ENCODE measurements around the gene B3GAT1.

B3GAT1 gene

DNA sequence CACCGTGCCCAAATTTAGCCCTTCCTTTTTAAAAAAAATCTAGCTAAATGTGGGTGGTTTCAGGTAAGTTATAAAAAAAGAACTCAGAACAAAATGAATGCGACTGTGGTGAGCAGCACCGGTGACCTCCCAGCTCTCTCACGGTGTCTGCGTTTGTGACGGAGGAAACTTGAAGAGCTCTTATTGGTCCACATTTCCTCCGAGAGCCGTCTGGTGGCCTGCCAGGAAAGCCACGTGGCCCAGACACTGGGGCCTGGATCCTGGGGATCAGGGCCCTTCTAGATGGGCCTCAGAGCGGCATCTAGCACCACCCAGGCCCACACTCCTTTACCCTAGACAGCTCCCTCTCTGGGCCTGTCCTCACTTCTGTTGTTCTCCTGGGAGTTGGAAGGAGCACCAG is 39.5 kb downstream of the B3GAT1 start:
- DNase-seq (ENCODE audit: low read depth, low spot score): no peak

DNA sequence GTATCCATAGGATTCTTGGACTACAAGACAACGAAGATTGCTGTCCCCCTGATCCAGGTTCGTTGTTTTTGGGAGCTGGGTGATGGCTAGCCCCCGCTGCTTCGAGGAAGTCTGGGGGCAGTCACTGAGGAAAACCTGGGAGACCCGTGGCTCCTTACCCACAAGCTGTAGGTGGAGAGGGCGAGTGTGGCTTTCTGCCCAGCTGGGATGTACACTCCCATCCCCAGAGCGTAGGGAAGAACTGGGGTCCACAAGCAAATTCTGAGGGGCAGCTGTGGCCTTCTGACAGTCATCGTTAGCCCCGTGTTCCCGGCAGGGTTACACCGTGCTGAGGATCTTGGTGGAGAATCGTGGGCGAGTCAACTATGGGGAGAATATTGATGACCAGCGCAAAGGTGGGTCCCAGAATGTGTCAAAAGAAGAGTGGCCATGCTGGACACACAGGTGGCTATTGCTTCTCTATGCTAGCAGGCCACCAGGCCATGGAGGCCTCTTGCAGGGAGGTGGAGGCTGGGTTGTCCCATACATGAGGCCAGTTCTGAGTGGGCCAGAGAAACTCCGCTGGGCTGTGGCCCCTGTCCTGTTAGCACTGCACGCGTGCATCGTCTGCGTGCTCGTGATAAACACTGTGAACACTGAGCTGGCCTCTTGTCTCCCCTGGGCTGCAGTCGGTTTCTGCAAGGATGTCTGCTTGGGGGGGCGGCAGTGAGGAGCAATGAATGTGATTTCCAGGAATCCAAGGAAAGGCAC is 40.4 kb downstream of the B3GAT1 start:
- no peak for DNase-seq (ENCODE audit: low read depth, low spot score)

DNA sequence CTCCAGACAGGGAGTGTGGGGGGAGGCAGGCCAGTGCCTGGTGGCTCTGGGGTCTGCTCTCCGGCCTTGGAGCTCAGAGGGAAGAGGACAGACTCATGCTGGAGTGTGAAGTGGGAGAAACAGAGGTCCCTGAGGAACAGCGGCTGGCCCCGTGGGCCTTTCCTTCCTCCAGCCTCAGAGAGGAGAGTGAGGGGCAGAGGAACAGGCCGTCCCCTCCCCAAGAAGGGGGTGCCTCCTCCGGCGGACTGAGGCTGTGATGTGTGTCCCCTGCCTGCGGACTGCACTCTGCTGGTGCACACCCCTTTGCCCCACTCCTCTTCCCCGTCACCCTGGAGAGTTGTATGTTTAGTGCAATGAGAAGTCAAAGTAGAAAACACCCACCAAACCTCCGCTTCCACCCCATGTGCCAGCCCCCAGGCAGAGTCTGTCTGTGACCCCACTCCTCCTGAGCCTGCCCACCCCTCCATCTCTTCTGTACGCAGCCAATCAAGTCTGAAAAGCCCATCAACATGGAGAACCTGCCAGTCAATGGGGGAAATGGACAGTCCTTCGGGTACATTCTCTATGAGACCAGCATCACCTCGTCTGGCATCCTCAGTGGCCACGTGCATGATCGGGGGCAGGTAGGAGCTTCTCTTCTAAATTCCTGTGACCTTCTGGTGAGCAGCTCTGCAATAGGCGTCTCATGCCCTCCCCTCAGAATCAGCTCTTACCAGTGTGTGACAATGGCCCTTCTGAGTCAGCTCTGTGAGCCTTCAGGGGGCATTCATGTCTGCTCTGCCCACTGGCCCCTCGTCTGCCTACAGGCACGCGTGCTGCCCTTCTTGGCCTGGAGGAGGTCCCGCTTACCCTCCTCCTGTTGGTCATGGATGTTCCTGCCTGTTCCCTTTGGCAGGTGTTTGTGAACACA is 41.3 kb downstream of the B3GAT1 start:
- DNase-seq (ENCODE audit: low read depth, low spot score): no peak

DNA sequence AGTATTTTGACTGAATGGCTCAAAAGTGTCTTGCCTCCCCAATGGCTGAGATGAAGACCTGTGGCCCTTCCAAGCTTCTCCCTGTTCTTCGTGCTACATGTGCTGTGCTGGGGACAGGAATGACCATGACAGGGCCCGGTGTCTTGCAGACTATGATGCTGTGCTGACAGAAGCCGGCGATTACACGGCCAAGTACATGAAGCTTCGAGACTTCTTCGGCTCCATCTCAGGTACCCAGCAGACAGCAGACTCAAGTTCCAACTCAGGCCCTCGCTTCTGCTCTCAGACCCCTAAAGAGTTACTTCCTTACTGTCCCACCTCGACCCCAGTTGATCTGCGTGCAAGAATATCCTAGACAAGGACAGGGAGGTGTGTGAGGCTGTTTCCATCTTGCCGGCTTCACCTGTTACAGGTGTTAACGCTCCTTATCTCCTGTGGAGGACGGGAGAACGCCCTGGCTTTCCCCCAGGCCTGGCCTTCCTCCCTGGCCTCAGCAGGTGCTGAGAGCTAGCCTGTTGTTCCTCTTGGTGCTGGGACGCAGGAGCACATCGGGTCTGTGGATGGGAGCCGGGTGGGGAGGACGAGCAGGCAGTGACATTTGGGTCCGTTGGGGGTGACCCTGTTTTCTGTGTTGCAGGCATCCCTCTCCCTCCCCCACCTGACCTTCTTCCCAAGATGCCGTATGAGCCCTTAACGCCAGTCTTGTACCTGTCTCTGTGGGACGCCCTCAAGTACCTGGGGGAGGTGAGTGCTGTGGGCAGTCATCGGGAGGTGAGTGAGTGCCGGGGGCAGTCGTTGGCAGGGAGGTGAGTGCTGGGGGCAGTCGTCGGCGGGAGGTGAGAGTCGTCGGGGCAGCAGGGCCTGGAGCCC is 42.2 kb downstream of the B3GAT1 start:
- no peak for DNase-seq (ENCODE audit: low read depth, low spot score)

DNA sequence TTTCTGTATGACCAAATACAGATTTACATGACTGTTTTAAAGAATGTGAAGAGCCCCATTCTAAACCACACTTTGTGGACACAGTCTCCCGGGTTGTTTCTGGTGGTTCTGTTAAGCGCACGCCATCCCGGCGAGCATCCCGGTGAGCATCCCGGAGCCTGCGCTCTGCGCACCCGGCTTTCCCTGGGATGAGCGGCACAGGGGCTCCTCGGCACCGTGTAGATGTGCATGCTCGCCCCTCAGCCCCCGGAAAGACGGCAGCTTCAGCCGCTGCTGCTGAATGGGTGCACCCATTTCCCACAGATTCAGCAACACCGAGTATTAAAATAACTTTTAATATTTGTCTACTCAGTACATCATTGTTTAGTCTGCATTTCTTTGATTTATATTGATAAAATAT is 44.3 kb downstream of the B3GAT1 start:
- DNase-seq (ENCODE audit: low read depth, low spot score): no peak

DNA sequence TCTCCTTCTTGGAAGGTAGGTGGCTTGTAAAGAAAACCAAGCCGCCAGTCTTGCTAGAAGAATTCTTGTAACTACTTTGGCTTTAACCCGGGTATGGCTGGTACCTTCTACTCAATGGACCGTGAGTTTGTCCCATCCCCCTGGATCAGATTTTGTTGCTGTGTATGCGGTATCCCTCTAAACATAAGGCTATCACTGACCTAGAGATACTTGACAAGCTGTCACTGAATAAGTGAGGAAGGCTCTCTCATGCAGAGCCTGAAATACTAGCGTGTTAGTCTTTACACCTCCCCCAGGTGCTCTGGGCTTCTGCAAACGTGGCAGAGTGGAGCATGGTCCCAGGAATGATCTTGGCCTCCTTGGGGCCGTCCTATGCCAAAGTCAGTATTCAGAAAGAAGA is 45.8 kb downstream of the B3GAT1 start:
- DNase-seq (ENCODE audit: low read depth, low spot score): no peak

DNA sequence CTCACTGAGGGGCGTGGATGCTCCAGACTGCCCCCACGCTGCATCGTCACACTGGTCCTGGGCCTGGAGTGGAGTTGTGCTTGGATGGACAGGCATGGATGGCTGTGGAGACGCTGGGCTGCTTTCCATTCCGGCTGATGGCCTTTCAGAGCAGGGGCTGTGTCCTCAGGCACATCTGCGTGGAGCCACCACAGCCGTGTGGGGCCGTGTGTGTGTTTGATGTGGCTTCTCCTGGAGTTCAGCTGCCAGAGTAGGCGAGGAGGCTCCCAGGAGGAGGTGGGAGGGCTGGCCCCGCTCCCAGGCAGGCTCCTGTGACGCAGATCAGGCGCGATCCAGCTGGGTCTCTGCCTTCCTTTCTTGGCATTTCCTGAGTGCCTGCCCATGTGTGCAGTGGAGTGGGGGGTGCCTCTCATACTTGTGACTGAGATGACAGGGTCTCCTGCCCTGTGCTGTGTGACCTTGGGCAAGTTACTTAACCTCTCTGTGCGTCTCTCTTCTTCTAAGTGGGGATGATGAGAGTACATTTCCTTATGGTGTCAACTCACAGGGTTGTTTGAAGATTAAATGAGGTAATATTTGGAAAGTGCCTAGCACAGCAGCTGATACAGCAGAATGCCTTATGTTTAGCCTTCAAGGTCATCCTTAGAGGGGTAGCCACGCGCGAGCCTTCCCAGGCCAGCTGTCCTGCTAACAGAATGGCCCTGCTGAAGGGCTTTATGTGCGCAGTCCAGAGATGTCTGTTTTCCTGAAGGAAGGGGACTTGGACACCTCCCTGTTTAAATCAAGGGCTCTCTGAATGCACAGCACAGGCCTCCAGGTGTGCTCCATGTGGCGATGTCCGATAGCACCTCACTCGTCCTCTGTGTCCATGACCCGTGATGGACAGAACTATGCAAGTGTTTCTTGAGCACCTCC is 46.8 kb downstream of the B3GAT1 start:
- peak; percentile 13 for DNase-seq (ENCODE audit: low read depth, low spot score)

DNA sequence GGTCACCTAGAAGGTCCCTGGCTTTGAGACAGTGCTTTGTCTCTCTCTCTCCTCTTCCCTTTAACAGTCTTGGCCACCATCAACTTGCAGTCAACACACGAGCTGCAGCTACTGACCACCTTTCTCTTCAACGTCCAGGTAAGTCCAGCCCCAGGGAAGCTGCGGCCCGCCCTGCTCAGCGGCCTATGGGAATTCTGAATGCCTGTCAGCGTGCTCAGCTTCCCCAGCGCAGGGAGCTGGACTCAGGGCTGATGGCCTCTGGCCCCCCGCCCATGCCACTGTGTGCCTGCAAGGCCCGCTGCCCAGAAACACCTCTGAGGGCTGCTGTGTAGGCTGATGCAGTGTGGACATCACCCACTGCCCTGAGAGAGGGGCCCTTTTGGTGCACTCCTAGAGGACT is 47.8 kb downstream of the B3GAT1 start:
- DNase-seq (ENCODE audit: low read depth, low spot score): no peak

DNA sequence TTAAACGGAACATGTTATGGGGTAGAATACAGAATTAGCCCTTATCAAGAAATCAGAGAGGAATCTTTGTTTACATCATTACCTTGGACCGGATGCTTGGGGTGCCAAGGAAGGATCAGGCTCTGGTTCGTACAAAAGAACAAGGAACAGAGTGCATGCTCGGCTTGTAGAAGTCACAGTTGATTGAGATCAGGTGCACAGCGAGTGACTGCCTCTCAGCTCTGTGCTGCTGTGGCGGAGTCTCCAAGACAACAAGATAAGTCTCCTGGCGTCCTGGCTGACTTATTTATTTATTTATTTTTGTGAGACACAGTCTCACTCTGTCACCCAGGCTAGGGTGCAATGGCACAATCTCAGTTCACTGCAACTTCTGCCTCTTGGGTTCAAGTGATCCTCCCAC is 48.5 kb downstream of the B3GAT1 start:
- DNase-seq (ENCODE audit: low read depth, low spot score): no peak

DNA sequence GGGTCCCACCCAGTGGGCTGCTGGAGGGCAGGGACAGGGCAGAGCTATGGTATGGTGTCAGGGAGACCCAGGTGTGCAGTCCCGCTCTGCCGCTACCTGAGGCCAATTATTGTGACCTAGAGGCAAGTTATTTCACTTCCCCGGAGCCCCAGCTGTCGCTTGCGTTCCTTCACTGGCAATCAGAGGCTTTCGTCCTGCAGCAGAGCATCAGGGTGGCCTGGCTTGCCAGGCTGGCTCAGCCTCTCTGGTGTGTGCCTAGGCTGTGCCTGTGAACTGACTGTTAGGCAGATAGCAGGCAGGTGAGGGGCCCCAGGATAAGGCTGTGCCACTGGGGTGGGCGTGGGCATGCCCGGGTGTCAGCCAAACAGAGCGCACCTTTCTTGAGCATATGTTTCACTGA is 48.9 kb downstream of the B3GAT1 start:
- no peak for DNase-seq (ENCODE audit: low read depth, low spot score)

DNA sequence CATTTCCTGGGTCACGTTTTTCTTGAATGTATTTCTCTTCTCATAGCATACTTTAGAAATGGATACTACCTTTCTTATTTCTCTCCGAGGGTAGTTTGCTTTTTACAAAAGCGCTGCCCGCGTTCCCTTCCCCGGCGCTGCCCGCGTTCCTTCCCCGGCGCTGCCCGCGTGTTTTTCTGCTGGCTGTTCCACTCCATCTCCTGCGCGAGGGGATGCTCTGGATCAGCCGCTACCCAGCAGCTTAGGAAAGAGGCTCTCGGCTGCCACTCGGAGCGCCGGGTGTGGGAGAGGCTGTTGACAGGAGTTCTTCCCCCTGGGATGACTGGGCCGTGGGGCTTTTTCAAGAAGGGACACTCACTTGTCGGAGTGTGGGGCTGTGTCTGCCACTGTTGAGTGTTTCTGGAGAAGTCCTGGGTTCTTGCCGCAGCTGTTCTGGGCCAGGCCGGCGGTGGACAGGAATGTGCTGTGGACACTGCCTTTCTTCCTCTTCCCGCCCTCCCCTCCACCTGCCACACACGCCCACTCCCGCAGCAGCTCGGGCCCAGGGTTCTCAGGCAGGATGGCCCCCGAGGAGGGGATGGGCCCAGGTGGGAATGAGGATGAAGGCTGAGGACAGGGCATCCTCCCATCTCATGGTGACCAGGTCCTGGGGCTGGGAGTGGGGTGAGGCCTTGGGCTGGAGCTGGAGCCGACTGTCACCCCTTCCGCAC is 49.7 kb downstream of the B3GAT1 start:
- no peak for DNase-seq (ENCODE audit: low read depth, low spot score)

DNA sequence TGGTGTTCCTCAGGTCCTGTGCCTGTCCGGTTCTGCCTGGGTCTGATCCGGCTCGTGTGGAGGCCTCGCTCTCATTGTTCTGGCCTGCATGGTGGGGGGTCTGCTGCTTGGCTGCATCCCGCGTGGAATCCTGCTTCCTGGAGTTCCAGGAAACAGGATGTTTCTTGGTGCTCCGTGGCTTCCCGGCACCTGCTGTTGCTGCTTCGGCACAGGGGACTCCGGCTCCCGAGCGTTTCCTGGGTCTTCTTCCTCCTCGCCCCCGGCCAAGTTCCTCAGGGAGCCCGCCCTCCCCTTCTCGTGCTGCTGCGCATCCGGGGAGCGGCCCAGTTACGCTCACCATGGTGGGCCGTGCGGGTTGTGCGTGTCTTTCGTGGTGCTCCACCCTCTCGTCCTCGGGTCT is 50.4 kb downstream of the B3GAT1 start:
- no peak for DNase-seq (ENCODE audit: low read depth, low spot score)

DNA sequence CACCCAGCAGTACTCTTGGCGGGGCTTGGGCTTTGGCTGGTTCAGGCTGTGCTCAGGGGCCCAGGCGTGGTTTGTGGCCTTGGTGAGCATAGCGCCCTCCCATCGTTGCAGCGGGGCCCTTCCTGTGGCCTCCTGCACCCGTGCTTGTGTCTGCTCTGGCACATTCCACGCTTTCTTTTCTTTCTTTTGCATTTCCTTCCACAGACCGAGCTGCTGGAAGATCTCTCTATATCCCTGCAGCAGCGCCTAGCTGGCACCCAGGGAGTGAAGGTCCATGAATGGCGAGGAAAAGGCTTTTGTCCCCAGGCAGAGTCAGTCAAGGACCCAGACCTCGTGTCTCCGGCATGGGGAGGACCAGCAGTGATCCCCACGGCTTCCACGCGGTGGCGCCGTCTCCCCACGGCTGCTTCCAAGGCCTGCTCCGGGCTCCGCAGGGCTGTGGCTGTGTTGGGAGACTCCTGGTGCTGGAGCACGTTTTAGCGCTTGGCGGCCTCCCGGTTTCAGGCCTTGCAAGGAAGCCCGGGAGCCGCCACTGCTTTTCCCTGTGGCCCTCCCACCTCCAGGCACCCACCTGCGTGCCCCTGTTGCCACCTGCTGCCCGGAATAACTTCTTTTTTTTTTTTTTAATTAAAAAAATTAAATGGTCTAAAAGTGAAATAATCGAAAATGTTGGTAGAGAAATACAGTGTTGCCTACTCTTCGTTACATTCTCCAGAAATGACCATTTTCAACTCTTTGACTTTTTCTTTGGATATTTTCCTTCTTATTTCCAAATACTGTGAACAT is 51.8 kb downstream of the B3GAT1 start:
- peak; percentile 91 for DNase-seq (ENCODE audit: low read depth, low spot score)

DNA sequence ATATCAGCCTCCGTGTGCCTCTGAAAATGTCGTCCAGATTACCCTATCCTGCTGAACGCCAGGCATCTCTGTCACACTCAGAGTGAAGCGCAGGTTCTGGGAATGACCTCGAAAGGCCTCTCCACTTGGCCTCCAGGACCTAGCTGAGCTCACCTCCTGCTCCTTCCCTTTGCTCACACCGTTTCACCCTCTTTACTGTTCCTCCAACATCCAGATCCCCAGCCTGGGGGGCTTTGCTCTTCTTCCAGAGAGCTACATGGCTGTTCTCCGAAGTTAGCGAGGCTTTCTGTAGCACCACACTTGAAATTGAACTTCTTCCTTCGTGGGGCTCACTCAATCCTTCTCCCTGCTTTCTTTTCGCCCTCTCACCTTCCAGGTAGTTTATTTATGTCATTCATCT is 52.4 kb downstream of the B3GAT1 start:
- DNase-seq (ENCODE audit: low read depth, low spot score): no peak

DNA sequence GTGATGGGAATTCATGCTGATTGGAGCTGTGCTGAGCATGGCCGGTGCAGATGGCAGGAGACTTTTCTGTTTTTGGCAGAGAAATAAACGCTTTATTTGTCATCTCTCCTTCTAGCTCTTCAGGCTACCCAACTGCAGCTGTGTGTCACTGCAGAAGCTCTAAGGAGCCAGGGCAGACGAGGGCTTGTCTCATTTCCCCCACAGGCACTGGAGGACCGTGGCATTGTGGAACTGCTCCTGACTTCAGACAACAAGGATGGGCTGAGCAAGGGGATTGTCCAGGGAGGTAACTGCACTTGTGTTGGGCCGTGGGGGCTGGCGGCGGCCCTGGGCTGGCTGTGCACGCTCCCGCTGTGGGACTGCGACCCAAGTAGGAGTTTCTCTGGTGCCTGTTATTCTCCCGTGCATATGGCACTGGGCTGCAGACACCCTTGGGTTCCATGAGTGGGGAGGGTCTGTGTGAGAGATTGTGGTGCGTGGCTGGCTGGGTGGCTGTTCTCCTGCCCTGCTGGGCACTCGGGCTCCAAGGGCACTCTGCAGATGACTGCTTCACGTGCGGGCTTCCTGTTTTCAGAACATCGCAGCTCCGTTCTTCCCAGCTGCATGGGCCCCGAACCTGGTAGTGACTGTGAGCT is 53.1 kb downstream of the B3GAT1 start:
- DNase-seq (ENCODE audit: low read depth, low spot score): no peak

DNA sequence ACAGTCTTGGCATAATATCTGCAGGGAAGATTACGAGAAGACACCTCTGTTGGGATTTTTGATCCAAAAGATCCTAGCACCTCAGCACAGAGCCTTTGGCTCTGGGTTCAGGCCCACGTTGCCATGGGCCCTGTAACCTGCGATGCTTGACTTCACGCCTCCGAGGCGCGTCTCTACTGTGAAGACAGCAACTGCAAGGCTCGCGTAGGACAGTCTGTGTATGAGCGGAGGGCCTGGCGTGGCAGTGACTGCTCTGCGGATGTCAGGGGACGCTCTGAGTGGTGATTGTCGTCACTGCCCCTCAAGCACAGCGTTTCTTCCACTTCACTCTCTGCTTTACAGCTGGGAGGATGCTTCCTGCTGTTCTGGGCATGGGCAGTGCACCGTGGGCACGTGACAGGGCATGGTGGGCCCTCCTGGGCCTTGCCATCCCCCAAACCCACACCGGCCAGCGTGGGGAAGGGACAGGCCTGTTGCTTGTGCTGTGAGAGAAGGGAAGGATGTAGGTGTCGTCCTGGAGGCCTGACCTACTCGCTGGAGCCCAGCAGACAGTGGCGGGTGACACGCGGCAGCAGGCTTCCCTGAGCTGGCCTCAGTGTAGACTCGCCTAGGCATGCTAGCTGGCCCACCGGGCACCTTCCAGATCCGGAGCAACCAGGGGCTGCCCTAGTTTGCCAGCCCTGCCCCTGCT is 53.7 kb downstream of the B3GAT1 start:
- DNase-seq (ENCODE audit: low read depth, low spot score): no peak

DNA sequence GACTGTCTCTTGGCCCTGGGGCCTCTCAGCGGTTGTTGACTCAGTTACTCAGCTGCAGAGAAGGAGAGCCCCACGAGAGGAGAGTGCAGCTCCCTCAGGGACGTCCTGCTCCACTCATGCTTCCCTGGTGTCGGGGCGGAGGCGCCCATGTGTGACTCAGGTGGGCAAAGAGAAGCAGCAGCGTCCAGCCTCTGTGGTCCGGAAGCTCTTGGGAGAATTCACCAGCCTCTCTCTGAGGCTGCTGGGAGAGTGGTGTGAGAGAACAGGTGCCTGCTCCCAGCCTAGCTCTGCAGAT is 54.5 kb downstream of the B3GAT1 start:
- DNase-seq (ENCODE audit: low read depth, low spot score): no peak

DNA sequence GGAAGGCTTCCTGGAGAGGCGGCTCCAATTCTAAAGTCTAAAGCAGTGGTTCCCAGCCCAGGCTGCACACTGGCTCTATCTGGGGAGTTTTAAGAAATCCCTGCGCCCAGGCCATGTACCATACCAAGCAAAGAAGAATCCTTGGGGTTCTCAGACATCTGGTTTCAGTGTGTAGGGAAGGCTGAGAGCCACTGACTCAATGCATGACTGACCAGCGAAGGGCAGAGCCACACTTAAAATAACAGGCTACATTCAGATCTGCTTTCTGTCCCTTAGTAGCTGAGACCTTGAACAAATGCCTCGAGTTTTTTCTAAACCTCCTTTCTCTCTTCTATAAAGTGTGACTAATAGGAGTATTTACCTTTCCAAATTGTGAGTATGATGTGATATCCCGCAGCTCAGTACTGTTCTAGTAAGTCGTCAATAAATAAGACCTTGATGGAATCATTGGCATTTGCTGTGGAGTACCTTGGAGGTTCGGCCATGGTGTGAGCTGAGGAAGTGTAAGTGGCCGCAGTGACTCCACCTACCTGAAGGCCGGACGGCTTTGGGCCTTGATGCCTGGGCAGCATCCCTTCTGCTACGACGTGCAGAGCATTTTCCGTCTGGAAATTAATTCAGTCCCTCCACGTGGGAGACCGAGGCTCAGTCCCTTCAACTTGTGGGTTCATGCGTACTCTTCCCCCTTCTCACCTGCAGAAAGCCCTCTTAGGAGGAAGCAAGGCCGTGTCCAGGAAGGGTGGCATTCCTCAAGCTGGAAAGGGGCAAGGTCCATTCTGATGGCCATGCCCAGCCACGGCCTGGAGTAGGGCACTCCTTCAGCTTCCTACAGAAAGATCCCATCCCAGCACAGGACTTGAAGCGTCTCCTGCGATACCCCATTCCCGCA is 55.1 kb downstream of the B3GAT1 start:
- DNase-seq (ENCODE audit: low read depth, low spot score): no peak
